SJCRH30 (cell line): Measurements from ENCODE around the gene NUDT8. TPM values are rescaled to one million over a fixed set of nuclear protein-coding genes. Genes with fewer than 3 reads are reported as not detected.
"Not testable (repeated sequence)": the region's sequence is repeated elsewhere in the genome, so short reads cannot be mapped to it uniquely, and the experiment has no call there.

ENCODE experiments used
- DNase-seq, 2 experiments: peaks; one replicate each; pipeline ENCODE4 v3.0.0-alpha.2; 2015 to 2020
- H3K27ac ChIP-seq: fragments of 250-450 bp; sonication (Bioruptor Pico); 2 replicates; pipeline ENCODE4 v1.5.1; 2020; ENCODE audit warnings: mild to moderate bottlenecking, moderate library complexity
- H3K27me3 ChIP-seq: fragments of 250-450 bp; sonication (Bioruptor Pico); 2 replicates; pipeline ENCODE4 v1.5.1; 2020; ENCODE audit warnings: mild to moderate bottlenecking, moderate library complexity
- H3K36me3 ChIP-seq: fragments of 250-450 bp; sonication (Bioruptor Pico); 2 replicates; pipeline ENCODE4 v1.5.1; 2020; ENCODE audit warnings: mild to moderate bottlenecking, moderate library complexity
- H3K4me1 ChIP-seq: fragments of 250-450 bp; sonication (Bioruptor Pico); 2 replicates; pipeline ENCODE4 v1.5.1; 2020; ENCODE audit warnings: mild to moderate bottlenecking, moderate library complexity
- H3K4me3 ChIP-seq: fragments of 250-450 bp; sonication (Bioruptor Pico); 2 replicates; pipeline ENCODE4 v1.5.1; 2020; ENCODE audit warnings: mild to moderate bottlenecking, moderate library complexity
- H3K9me3 ChIP-seq: fragments of 250-450 bp; sonication (Bioruptor Pico); replicated peaks from 2 replicates; pipeline ENCODE4 v1.5.1; 2020; ENCODE audit warnings: mild to moderate bottlenecking, moderate library complexity
- total RNA-seq: library from RNA; depleted of rRNA; stranded (reverse); fragments of >200 nt; shearing (Covaris generic); gene quantifications from 2 replicates; pipeline ENCODE4 v1.2.3, GENCODE V29; 2014

Gene NUDT8
- total RNA-seq, 1 experiment from 2014 or later, result 2.4 TPM

- DNase-seq, result peak; percentile 94 to 95
- Histone ChIP-seq H3K4me3 (peak within 1 kb of the TSS; percentile 99), H3K27ac (peak within 1 kb of the TSS; percentile 41; the same call in 1 of the 2 replicates), H3K36me3 (peaks cover 7% of the 10 kb centered on the region), H3K27me3 (0 out of 2 replicates have a peak, but pooled peaks cover 5% of the 10 kb centered on the region), H3K9me3 (no peaks in the 10 kb centered on the region), H3K4me1 (no peaks in the 10 kb centered on the region)
Measured at GRCh38 chr11:67606492-67607295, 23.0 kb downstream of the NUDT8 start, which contains the start of gene NDUFV1. Gene NDUFV1 (plus strand): TSS chr11:67606936. CDS start chr11:67607005, 69 bp downstream.

DNA sequence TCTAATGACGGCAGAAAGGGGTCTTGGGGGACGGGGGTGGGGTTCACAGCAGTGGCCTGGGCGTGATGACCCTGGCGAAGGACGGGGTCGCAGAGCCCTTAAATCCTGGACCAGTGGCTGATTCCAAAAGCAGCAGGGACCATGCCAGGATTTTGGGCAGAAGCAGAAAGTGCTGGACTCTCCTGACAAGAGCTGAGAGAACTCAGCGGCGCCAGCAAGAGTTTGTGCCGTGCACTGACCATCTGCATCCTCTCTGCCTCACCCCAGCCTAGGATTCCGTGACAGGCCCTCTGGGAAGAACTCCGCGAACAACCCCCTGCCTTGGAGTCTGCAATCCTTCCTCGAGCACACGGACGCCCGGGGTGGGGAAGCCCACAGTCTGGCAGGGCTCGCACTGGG is 23.6 kb downstream of the NUDT8 start:
- Histone ChIP-seq H3K4me3 (peak overlapping the region; percentile 99), H3K27ac (no peak overlapping the region), H3K27me3 (0 out of 2 replicates have a peak, but pooled peaks cover 5% of the 10 kb centered on the region), H3K9me3 (no peaks in the 10 kb centered on the region), H3K36me3 (peaks cover 7% of the 10 kb centered on the region), H3K4me1 (no peaks in the 10 kb centered on the region)
- no peak for DNase-seq

GRCh38 chr11:67605231-67606011 is 24.3 kb downstream of the NUDT8 start:
- no peaks in the 10 kb centered on the region for H3K4me1 ChIP-seq
- H3K36me3 ChIP-seq, result peaks cover 7% of the 10 kb centered on the region
- no peak overlapping the region for H3K27ac ChIP-seq
- no peak for DNase-seq
- no peak overlapping the region for H3K4me3 ChIP-seq
- 0 out of 2 replicates have a peak, but pooled peaks cover 5% of the 10 kb centered on the region for H3K27me3 ChIP-seq
- H3K9me3 ChIP-seq, result no peaks in the 10 kb centered on the region

- Histone ChIP-seq H3K4me3 (no peak overlapping the region), H3K27ac (no peak overlapping the region), H3K9me3 (no peaks in the 10 kb centered on the region), H3K4me1 (no peaks in the 10 kb centered on the region), H3K27me3 (0 out of 2 replicates have a peak, but pooled peaks cover 5% of the 10 kb centered on the region), H3K36me3 (peaks cover 7% of the 10 kb centered on the region)
- no peak for DNase-seq
Measured at GRCh38 chr11:67604815-67605214, 24.9 kb downstream of the NUDT8 start.

DNA sequence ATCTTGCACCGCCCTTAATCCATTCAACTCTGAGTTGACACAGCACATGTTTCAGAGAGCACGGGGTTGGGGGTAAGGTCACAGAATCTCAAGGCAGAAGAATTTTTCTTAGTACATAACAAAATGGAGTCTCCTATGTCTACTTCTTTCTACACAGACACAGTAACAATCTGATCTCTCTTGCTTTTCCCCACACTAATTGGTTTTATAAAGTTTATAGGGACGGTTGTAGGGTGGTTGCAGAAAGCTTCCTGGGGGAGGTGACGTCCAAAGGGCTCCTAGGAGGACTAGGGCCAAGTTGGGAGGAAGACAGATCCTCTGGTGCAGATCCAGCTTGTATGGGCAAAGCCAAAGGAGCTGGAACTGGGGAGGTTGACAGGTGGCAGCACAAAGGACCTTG is 25.6 kb downstream of the NUDT8 start:
- not testable (repeated sequence) for DNase-seq, H3K9me3 ChIP-seq, H3K4me3 ChIP-seq, H3K4me1 ChIP-seq, H3K27me3 ChIP-seq, H3K36me3 ChIP-seq, H3K27ac ChIP-seq

DNA sequence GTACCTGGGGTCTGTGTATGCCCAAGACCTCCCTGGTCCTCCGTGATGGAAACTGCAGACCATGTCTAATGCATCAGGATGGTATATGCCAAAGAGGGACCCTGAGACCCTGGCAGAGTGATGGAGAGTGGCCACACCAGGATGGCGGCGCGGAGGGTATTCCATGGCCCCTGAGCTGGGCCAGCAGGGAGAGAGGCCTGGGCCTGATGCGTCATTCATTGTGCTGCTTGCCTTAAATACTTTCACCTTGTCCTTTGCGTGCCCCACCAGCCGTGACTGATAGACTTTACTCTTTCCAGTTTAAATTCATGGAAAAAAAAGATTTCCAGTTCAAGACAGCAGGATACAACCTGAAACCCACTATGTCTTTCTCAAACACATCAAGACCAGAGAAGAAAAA is 28.6 kb downstream of the NUDT8 start:
- no peak for DNase-seq
- H3K9me3 ChIP-seq, result peaks cover 5% of the 10 kb centered on the region; the same call in 1 of the 2 replicates
- no peak overlapping the region for H3K27ac ChIP-seq
- H3K27me3 ChIP-seq, result 0 out of 2 replicates have a peak, but pooled peaks cover 5% of the 10 kb centered on the region
- no peak overlapping the region for H3K4me3 ChIP-seq
- H3K4me1 ChIP-seq, result no peaks in the 10 kb centered on the region
- no peaks in the 10 kb centered on the region for H3K36me3 ChIP-seq

DNA sequence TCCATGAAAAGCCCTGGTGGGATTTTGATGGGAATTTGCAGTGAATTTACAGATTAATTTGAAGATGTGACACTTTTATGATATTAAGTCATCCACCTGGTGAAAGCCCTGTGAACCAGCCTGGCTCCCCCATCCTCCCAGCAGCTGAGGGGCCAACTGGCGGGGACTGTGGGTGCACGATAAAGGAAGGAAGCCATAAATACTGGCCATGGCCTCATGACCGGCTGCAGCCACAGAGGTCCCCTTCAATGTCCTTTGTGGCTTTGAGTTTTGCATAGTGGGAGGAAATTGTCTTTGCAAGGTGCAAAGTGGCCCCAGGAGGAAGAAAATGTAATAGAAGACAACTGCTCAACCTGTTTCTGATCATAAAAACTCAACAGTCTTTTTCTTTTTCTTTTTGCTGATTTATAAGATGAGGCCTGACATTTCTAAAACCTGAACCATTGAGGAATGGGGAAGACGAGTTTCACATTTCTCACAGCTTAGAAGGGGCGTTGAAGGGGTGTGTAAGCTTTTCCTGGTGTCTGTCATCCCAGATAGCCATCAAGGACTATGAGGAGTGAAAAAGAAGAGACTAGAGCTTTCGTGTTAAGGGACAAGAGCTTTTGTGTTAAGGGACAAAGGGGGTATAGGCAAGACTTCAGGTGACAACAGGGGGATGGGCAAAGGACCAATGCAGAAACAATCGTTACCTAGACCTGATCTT is 29.3 kb downstream of the NUDT8 start:
- no peaks in the 10 kb centered on the region for H3K4me1 ChIP-seq
- no peak for DNase-seq
- peaks cover 5% of the 10 kb centered on the region; the same call in 1 of the 2 replicates for H3K9me3 ChIP-seq
- 0 out of 2 replicates have a peak, but pooled peaks cover 2% of the 10 kb centered on the region for H3K27me3 ChIP-seq
- H3K27ac ChIP-seq, result no peak overlapping the region
- H3K4me3 ChIP-seq, result no peak overlapping the region
- no peaks in the 10 kb centered on the region for H3K36me3 ChIP-seq

DNA sequence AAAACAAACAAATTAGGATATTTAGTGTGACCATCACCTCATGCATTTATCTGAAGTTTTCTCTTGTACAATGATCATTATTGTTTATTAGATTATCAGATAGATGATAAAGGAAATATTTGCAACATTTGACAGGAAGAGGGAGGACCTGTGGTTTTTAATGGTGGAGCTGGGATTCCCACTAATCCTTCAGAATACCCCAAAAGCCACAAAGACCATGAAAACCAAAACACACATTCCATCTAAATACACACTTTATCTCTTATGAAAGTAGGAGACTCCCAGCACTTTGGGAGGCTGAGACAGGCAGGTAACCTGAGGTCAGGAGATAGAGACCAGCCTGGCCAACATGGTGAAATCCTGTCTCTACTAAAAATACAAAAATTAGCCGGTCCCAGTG is 30.6 kb downstream of the NUDT8 start:
- DNase-seq, result no peak
- Histone ChIP-seq H3K4me3 (no peak overlapping the region), H3K4me1 (no peaks in the 10 kb centered on the region)

DNA sequence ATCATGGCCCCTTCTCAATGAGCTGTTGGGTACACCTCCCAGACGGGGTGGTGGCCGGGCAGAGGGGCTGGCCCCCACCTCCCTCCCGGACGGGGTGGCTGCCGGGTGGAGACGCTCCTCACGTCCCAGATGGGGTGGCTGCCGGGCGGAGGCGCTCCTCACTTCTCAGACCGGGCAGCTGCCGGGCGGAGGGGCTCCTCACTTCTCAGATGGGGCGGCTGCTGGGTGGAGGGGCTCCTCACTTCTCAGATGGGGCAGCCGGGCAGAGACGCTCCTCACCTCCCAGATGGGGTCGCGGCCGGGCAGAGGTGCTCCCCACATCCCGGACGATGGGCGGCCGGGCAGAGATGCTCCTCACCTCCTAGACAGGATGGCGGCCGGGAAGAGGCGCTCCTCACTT is 31.8 kb downstream of the NUDT8 start:
- H3K4me3 ChIP-seq, H3K4me1 ChIP-seq, H3K27ac ChIP-seq, H3K36me3 ChIP-seq, H3K27me3 ChIP-seq, H3K9me3 ChIP-seq, DNase-seq: not testable (repeated sequence)

More for the DNA sequence above, 30.6 kb downstream of the NUDT8 start:
- Histone ChIP-seq H3K27me3 (no peaks in the 10 kb centered on the region), H3K27ac (no peak overlapping the region), H3K36me3 (no peaks in the 10 kb centered on the region), H3K9me3 (peaks cover 5% of the 10 kb centered on the region; the same call in 1 of the 2 replicates)

- not testable (repeated sequence) for H3K36me3 ChIP-seq, DNase-seq, H3K4me1 ChIP-seq, H3K27ac ChIP-seq, H3K27me3 ChIP-seq, H3K4me3 ChIP-seq, H3K9me3 ChIP-seq
Measured at GRCh38 chr11:67597458-67597857, 32.3 kb downstream of the NUDT8 start.

- no peak for DNase-seq
- no peak overlapping the region for H3K4me3 ChIP-seq
- no peaks in the 10 kb centered on the region for H3K36me3 ChIP-seq
- no peaks in the 10 kb centered on the region for H3K4me1 ChIP-seq
- no peak overlapping the region for H3K27ac ChIP-seq
- H3K9me3 ChIP-seq, result peaks cover 5% of the 10 kb centered on the region; the same call in 1 of the 2 replicates
- H3K27me3 ChIP-seq, result no peaks in the 10 kb centered on the region
Measured at GRCh38 chr11:67596753-67597300, 32.9 kb downstream of the NUDT8 start.

DNA sequence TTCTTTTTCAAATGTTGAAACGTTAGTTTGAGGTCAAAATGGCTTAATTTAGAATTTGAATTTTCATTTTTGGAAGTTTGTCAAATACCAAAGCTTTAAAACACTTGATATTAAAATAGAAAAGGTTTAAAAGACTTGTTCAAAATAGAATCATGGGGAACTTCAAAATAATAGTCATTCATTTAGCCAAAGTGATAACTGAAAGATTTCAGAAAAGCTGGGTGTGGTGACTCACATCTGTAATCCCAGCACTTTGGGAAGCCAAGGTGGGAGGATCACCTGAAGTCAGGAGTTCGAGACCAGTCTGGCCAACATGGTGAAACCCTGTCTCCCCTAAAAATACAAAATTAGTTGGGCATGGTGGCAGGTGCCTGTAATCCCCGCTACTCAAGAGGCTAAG is 35.3 kb downstream of the NUDT8 start:
- no peaks in the 10 kb centered on the region for H3K36me3 ChIP-seq
- no peaks in the 10 kb centered on the region for H3K4me1 ChIP-seq
- peaks cover 5% of the 10 kb centered on the region; the same call in 1 of the 2 replicates for H3K9me3 ChIP-seq
- no peaks in the 10 kb centered on the region for H3K27me3 ChIP-seq
- H3K4me3 ChIP-seq, result no peak overlapping the region
- H3K27ac ChIP-seq, result no peak overlapping the region
- DNase-seq, result no peak

DNA sequence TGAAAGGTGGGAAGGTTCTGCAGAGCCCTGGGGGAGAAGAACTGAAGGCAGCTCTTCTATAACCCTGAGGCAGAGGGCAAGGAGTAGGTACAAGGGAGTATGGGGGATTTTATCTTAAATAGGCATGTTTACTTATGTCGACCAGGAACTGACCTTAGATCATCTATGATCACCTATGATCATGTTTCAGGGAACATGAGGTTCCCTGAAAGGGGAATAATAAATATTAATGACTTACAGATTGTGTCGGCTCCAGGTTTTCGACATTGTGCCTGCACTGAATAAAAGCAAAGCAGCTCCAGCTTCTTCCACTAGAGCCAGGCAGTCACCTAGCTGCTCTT is 36.2 kb downstream of the NUDT8 start:
- Histone ChIP-seq H3K4me1 (no peaks in the 10 kb centered on the region), H3K4me3 (no peak overlapping the region), H3K27me3 (no peaks in the 10 kb centered on the region), H3K36me3 (no peaks in the 10 kb centered on the region), H3K9me3 (peaks cover 5% of the 10 kb centered on the region; the same call in 1 of the 2 replicates), H3K27ac (no peak overlapping the region)
- no peak for DNase-seq

DNA sequence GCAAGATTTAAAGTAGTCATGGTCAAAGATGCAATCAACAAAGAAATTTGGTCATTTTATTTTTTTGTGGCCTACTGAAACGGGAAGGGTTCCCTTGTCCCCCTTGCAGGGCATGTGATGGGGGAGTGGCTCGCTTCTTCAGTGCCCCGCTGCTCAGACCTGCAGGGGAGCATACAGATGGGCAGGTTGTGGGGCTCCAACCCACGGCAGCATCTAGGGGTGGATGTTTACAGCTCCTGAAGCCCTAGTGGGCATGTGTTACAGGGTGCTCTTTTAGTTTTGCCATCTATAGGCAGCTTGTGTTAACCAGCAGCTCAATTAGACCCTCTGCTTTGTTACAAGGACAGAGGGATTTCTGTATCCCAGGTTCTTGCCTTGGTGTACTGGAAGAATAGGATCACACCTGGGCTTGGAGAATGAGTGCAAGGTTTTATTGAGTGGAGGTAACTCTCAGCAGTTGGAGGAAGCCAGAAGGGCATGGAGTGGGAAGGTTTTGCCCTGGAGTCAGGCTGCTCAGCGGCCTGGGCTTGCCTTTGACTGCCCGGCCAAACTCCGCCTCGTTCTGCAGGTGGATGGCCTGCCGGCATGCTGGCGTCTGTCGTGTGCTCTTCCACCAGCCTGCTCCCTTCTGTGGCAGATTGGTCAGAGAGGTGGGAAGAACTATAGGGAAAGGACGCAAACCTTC is 36.7 kb downstream of the NUDT8 start:
- Histone ChIP-seq H3K4me1 (no peaks in the 10 kb centered on the region), H3K36me3 (no peaks in the 10 kb centered on the region), H3K4me3 (no peak overlapping the region), H3K9me3 (peaks cover 5% of the 10 kb centered on the region; the same call in 1 of the 2 replicates), H3K27me3 (no peaks in the 10 kb centered on the region), H3K27ac (no peak overlapping the region)
- no peak for DNase-seq
